K562 (cell line): ENCODE measurements around the gene ODF4. TPM values are rescaled to one million over a fixed set of nuclear protein-coding genes. Genes with fewer than 3 reads are reported as not detected.
A peak's percentile ranks its signal among the peaks of the same experiment; 100 is the strongest.

Source experiments
- ATAC-seq: fragments of 200-7000 bp; cut with Tn5 transposase; 3 replicates; pipeline ENCODE4 v1.9.1; 2020; ENCODE audit warnings: moderate library complexity
- BruUV-seq: library from RNA; stranded (reverse); fragments of 400-500 nt; replicated peaks from 2 replicates; lab custom pipeline; 2021; lab: Mats Ljungman, UMichigan
- CTCF ChIA-PET: fragments of 300-600 bp; formaldehyde crosslinking; extraction: SDS; loops from one replicate; lab custom pipeline; 2021; ENCODE audit warnings: low intra/inter-chr PET ratio; lab: Yijun Ruan, JAX
- POLR2A ChIA-PET: fragments of 300-600, 350-650 bp; sonication (Branson Sonifier 250); formaldehyde crosslinking; extraction: SDS; loops from one replicate; lab custom pipeline; 2021; ENCODE audit warnings: antibody characterized with exemption, inconsistent platforms; lab: Yijun Ruan, JAX
- DNase-seq, 4 experiments: peaks; one replicate each; pipeline versions ENCODE4 v3.0.0 to v3.0.0-alpha.2; 2011 to 2018; ENCODE audit warnings: low spot score in 3 of 4, mixed read lengths in 3 of 4; ENCODE audit errors: extremely low read depth in 1 of 4
- FAIRE-seq: peaks from 2 replicates; lab custom pipeline; 2011; peaks lifted over from hg19 to GRCh38; lab: Jason Lieb, UNC
- H2AFZ ChIP-seq: 2 replicates; pipeline ENCODE4 v1.6.0; 2011; ENCODE audit warnings: low read depth, low read length, control low read depth, inconsistent platforms
- H3K27ac ChIP-seq: fragments of 200-600 bp; 3 replicates; pipeline ENCODE4 v1.8.0; 2011; ENCODE audit warnings: low read depth, mild to moderate bottlenecking, control low read depth, inconsistent platforms, low read length, moderate library complexity, mixed read lengths; ENCODE audit errors: extremely low read depth
- H3K27me3 ChIP-seq, 2 experiments: fragments of 300-600 bp in 1 of 2; 2 replicates in 1 of 2; 3 replicates in 1 of 2; pipeline versions ENCODE4 v1.6.0 to v1.8.0; 2011; ENCODE audit warnings: inconsistent platforms in 2 of 2, low read length in 2 of 2, mild to moderate bottlenecking in 1 of 2, mixed read lengths in 1 of 2, moderate library complexity in 1 of 2; ENCODE audit not compliant: control insufficient read depth in 2 of 2, insufficient read depth in 2 of 2
- H3K36me3 ChIP-seq: fragments of 300-600 bp; 3 replicates; pipeline ENCODE4 v1.8.0; 2011; ENCODE audit warnings: mild to moderate bottlenecking, low read length, inconsistent platforms; ENCODE audit not compliant: control insufficient read depth, insufficient read depth
- H3K4me1 ChIP-seq, 2 experiments: fragments of 200-600 bp in 1 of 2; replicated peaks in 1 of 2; 2 replicates in 1 of 2; 3 replicates in 1 of 2; pipeline versions ENCODE4 v1.5.1 to v1.8.0; 2011; ENCODE audit warnings: inconsistent platforms in 2 of 2, low read length in 2 of 2, mild to moderate bottlenecking in 1 of 2, mixed read lengths in 1 of 2, moderate library complexity in 1 of 2; ENCODE audit not compliant: control insufficient read depth in 2 of 2, insufficient read depth in 2 of 2
- H3K4me2 ChIP-seq: 2 replicates; pipeline ENCODE4 v1.6.1; 2011; ENCODE audit warnings: low read length, control low read depth, inconsistent platforms, mixed read lengths; ENCODE audit not compliant: insufficient read depth
- H3K4me3 ChIP-seq: fragments of 200-600 bp; sonication (generic), shearing (Covaris generic); 2 replicates; pipeline ENCODE4 v1.5.1; 2016; ENCODE audit warnings: control low read depth, inconsistent platforms
- H3K79me2 ChIP-seq: fragments of 200-600 bp; 3 replicates; pipeline ENCODE4 v1.8.0; 2011; ENCODE audit warnings: low read length, inconsistent platforms; ENCODE audit not compliant: control insufficient read depth, insufficient read depth
- H3K9ac ChIP-seq, 2 experiments: 2 replicates each; pipeline versions ENCODE4 v1.6.0 to v1.6.1; 2011; ENCODE audit warnings: low read depth in 2 of 2, low read length in 2 of 2, control low read depth in 1 of 2, inconsistent platforms in 1 of 2, mild to moderate bottlenecking in 1 of 2, mixed read lengths in 1 of 2; ENCODE audit not compliant: insufficient read depth in 1 of 2
- H3K9me1 ChIP-seq: one replicate; pipeline ENCODE4 v1.6.0; 2011; ENCODE audit warnings: inconsistent platforms, mild to moderate bottlenecking, low read length, moderate library complexity; ENCODE audit not compliant: control insufficient read depth, insufficient read depth
- H3K9me3 ChIP-seq: replicated peaks from 2 replicates; pipeline ENCODE4 v1.5.1; 2011; ENCODE audit warnings: low read depth, low read length, inconsistent platforms; ENCODE audit not compliant: control insufficient read depth, insufficient read depth
- H4K20me1 ChIP-seq: replicated peaks from 2 replicates; pipeline ENCODE4 v1.6.1; 2011; ENCODE audit warnings: low read length, inconsistent platforms, mixed read lengths; ENCODE audit not compliant: control insufficient read depth, insufficient read depth
- COPS2 ChIP-seq: fragments of 450-650 bp; conservative IDR thresholded peaks from 2 replicates; pipeline ENCODE4 v1.6.1; 2016; ENCODE audit warnings: mild to moderate bottlenecking, moderate library complexity
- ETV1 ChIP-seq: fragments of 450-650 bp; conservative IDR thresholded peaks from 2 replicates; pipeline ENCODE4 v1.6.1; 2016; ENCODE audit warnings: missing genetic modification characterization, control low read depth, low read depth, missing compliant biosample characterization
- FIP1L1 ChIP-seq: fragments of 200-400 bp; formaldehyde crosslinking; IDR thresholded peaks from 2 replicates; pipeline ENCODE4 v1.6.1; 2018; ENCODE audit warnings: mild to moderate bottlenecking, low read depth, low read length; ENCODE audit not compliant: poor library complexity, severe bottlenecking
- HSF4 ChIP-seq: fragments of 250-450 bp; sonication (Bioruptor Pico); IDR thresholded peaks from 2 replicates; pipeline ENCODE4 v2.1.2; 2022; ENCODE audit warnings: mild to moderate bottlenecking, moderate library complexity, borderline replicate concordance
- PRMT5 ChIP-seq: sonication (generic); formaldehyde crosslinking; IDR thresholded peaks from 2 replicates; pipeline ENCODE4 v1.5.0; 2020; ENCODE audit warnings: missing genetic modification reagents
- SIN3A ChIP-seq, 2 experiments: fragments of 150-350 bp in 1 of 2; IDR thresholded peaks; 2 replicates each; pipeline ENCODE4 v1.6.1; 2011 to 2016; ENCODE audit warnings: borderline replicate concordance in 2 of 2, low read depth in 2 of 2, low read length in 2 of 2, mild to moderate bottlenecking in 2 of 2, moderate library complexity in 2 of 2; ENCODE audit not compliant: control insufficient read depth in 1 of 2
- ZNF143 ChIP-seq: sonication (generic); formaldehyde crosslinking; IDR thresholded peaks from 2 replicates; pipeline ENCODE4 v1.9.0; 2022; ENCODE audit warnings: mild to moderate bottlenecking, missing genetic modification reagents
- ZNF232 ChIP-seq: sonication (generic); formaldehyde crosslinking; IDR thresholded peaks from 2 replicates; pipeline ENCODE4 v1.8.0; 2022; ENCODE audit warnings: mild to moderate bottlenecking, missing genetic modification reagents
- WGBS: fragments of 100-300 bp; shearing (Covaris generic); methylation state at CpG from one replicate; pipeline ENCODE4 v1.1.6; 2016; ENCODE audit warnings: low coverage, mixed read lengths; ENCODE audit not compliant: insufficient coverage; ENCODE audit errors: missing lambda C conversion rate; 5-methylcytosine and 5-hydroxymethylcytosine counted together
- in situ Hi-C: fragments of 300-500 bp; cut with MboI; formaldehyde crosslinking; loops from 4 replicates; pipeline ENCODE4 v1.15.0; 2018; ENCODE audit warnings: inconsistent platforms, mixed read lengths
- intact Hi-C: fragments of 100-400 bp; cut with micrococcal nuclease; formaldehyde crosslinking; loops from 2 replicates; pipeline ENCODE4 v1.14.2; 2022
- polyA plus RNA-seq, 8 experiments: library from polyadenylated mRNA; depleted of rRNA in 4 of 8; stranded (reverse) in 5 of 8; unstranded in 3 of 8; fragments of >200 nt; fragmentation: Nextera tagmentation in 2 of 8; fragmentation: Illumina TruSeq in 1 of 8; extraction: Ambion mirVana in 2 of 8; extraction: Trizol in 1 of 8; gene quantifications; 2 replicates each; pipeline versions ENCODE4 v1.2.1 to v1.2.3, GENCODE V29; 2011 to 2014; ENCODE audit warnings: inconsistent platforms in 1 of 8, missing spikeins in 1 of 8
- total RNA-seq, 7 experiments: library from RNA; depleted of rRNA in 6 of 7; stranded (reverse); fragments of >200 nt in 6 of 7; fragmentation: Illumina TruSeq in 2 of 7; extraction: Trizol in 2 of 7; gene quantifications; 2 replicates each; pipeline versions ENCODE4 v1.2.1 to v1.2.3, GENCODE V29; 2011 to 2021; ENCODE audit warnings: low replicate concordance in 1 of 7
- TF ChIP-seq, protein P1 (sequence below): sonication (generic); formaldehyde crosslinking; IDR thresholded peaks from 2 replicates; pipeline ENCODE4 v1.8.1; 2023; ENCODE audit warnings: mild to moderate bottlenecking, missing genetic modification reagents, moderate library complexity
- TF ChIP-seq, protein P2 (sequence below), 2 experiments: fragments of 450-650 bp in 1 of 2; sonication (generic) in 1 of 2; formaldehyde crosslinking in 1 of 2; IDR thresholded peaks; 2 replicates each; pipeline versions ENCODE4 v1.7.1 to v1.9.0; 2016 to 2022; ENCODE audit warnings: inconsistent platforms in 1 of 2, mild to moderate bottlenecking in 1 of 2, missing genetic modification reagents in 1 of 2
- TF ChIP-seq, protein P3 (sequence below): fragments of 450-650 bp; IDR thresholded peaks from 2 replicates; pipeline ENCODE4 v1.6.1; 2016; ENCODE audit warnings: low read depth, mild to moderate bottlenecking, moderate library complexity

ODF4 gene
- total and polyA plus RNA-seq, 9 of the 15 experiments (the other 6 are each of a cell fraction or from before 2014, with no cell fraction given), result not detected

DNA sequence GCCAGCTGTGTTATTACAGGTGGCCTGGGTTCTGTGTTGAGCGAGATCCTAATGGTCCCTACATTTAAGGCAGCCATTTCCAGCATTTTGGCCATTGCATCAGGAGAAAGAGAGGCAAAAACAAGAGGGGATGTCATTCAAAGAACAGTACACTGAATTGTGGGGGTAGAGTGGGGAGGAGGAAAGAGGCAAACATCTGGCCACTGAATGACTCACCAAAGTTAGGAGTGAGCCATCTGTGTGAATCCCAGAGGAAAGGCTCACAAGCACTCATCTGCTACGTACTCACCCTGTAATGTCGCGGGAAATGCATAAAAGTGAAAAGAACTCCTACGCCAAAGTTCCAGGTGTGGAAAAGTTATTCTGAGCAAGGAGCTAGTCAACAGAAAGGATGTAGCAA, 20.1 kb downstream of the ODF4 start:
- in situ Hi-C loops, result no loop called here
- H3K79me2 ChIP-seq, result no peaks in the 10 kb centered on the region
- no TSS peak for BruUV-seq
- ChIA-PET POLR2A (interaction anchor here (4.5 kb wide), 1 partner anchor 17 kb away, joined by 25 read pairs; the partner anchor contains the start of gene KRABD2), CTCF (no interaction called here)
- H3K27ac ChIP-seq, result 0 out of 3 replicates have a peak overlapping the region, but pooled peaks have one; percentile 39
- no peaks in the 10 kb centered on the region for H4K20me1 ChIP-seq
- no peak overlapping the region for H3K4me3 ChIP-seq
- H3K4me2 ChIP-seq, result peak overlapping the region; percentile 51
- intact Hi-C loops, result no loop called here
- H3K9me1 ChIP-seq, result no peaks in the 10 kb centered on the region
- H3K9me3 ChIP-seq, result no peaks in the 10 kb centered on the region
- ATAC-seq, result peak; percentile 79
- H3K36me3 ChIP-seq, result no peaks in the 10 kb centered on the region
- H2AFZ ChIP-seq, result peak overlapping the region; percentile 80
- DNase-seq, result peak; percentile 38 to 60 (median 44)
- WGBS, result 15% methylated on average over 5 of the region's 5 CpGs
- peak overlapping the region in 1 of 2 experiments; percentile 34; a peak in 1 of 4 replicates for H3K9ac ChIP-seq
- H3K27me3 ChIP-seq, result no peaks in the 10 kb centered on the region
- FAIRE-seq, result peak; percentile 76
- H3K4me1 ChIP-seq, result peaks cover 0 to 30% of the 10 kb centered on the region in 2 experiments; a peak in 4 of 5 replicates
- TF ChIP-seq, protein P1, sequence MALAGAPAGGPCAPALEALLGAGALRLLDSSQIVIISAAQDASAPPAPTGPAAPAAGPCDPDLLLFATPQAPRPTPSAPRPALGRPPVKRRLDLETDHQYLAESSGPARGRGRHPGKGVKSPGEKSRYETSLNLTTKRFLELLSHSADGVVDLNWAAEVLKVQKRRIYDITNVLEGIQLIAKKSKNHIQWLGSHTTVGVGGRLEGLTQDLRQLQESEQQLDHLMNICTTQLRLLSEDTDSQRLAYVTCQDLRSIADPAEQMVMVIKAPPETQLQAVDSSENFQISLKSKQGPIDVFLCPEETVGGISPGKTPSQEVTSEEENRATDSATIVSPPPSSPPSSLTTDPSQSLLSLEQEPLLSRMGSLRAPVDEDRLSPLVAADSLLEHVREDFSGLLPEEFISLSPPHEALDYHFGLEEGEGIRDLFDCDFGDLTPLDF, result no peak
- TF ChIP-seq SIN3A (IDR thresholded peaks at IDR 0.05; ENCODE audit: borderline replicate concordance in 2 of 2, control insufficient read depth in 1 of 2, low read depth in 2 of 2, low read length in 2 of 2), result no peak
- no peak for TF ChIP-seq ZNF232 (CRISPR knock-in tag)
- TF ChIP-seq, protein P2, sequence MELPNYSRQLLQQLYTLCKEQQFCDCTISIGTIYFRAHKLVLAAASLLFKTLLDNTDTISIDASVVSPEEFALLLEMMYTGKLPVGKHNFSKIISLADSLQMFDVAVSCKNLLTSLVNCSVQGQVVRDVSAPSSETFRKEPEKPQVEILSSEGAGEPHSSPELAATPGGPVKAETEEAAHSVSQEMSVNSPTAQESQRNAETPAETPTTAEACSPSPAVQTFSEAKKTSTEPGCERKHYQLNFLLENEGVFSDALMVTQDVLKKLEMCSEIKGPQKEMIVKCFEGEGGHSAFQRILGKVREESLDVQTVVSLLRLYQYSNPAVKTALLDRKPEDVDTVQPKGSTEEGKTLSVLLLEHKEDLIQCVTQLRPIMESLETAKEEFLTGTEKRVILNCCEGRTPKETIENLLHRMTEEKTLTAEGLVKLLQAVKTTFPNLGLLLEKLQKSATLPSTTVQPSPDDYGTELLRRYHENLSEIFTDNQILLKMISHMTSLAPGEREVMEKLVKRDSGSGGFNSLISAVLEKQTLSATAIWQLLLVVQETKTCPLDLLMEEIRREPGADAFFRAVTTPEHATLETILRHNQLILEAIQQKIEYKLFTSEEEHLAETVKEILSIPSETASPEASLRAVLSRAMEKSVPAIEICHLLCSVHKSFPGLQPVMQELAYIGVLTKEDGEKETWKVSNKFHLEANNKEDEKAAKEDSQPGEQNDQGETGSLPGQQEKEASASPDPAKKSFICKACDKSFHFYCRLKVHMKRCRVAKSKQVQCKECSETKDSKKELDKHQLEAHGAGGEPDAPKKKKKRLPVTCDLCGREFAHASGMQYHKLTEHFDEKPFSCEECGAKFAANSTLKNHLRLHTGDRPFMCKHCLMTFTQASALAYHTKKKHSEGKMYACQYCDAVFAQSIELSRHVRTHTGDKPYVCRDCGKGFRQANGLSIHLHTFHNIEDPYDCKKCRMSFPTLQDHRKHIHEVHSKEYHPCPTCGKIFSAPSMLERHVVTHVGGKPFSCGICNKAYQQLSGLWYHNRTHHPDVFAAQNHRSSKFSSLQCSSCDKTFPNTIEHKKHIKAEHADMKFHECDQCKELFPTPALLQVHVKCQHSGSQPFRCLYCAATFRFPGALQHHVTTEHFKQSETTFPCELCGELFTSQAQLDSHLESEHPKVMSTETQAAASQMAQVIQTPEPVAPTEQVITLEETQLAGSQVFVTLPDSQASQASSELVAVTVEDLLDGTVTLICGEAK (IDR thresholded peaks at IDR 0.05), result no peak
- TF ChIP-seq, protein P2 (CRISPR knock-in tag; IDR thresholded peaks at IDR 0.05), result no peak
- no peak for TF ChIP-seq HSF4
- TF ChIP-seq ZNF143 (CRISPR knock-in tag), result no peak
- TF ChIP-seq, protein P3, sequence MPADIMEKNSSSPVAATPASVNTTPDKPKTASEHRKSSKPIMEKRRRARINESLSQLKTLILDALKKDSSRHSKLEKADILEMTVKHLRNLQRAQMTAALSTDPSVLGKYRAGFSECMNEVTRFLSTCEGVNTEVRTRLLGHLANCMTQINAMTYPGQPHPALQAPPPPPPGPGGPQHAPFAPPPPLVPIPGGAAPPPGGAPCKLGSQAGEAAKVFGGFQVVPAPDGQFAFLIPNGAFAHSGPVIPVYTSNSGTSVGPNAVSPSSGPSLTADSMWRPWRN, result no peak
- no peak for TF ChIP-seq PRMT5 (CRISPR knock-in tag)
- TF ChIP-seq FIP1L1, result no peak
- no peak for TF ChIP-seq ETV1 (tag)
- TF ChIP-seq COPS2, result no peak
